ENCODE results near the gene PLEKHJ1. TPM values are rescaled to one million over a fixed set of nuclear protein-coding genes. Genes with fewer than 3 reads are reported as not detected.

PLEKHJ1 gene
- total and polyA plus RNA-seq, 9 of the 15 experiments (the other 6 are each of a cell fraction or from before 2014, with no cell fraction given) = 1.5 to 188 (median 63.9) TPM

GRCh38 chr19:2268861-2269243, 32.7 kb upstream of the PLEKHJ1 start (continued):
- TF ChIP-seq ZNF644 (tag; IDR thresholded peaks at IDR 0.05; ENCODE audit: low read depth) = no peak
- TF ChIP-seq ZNF239 (CRISPR knock-in tag; IDR thresholded peaks at IDR 0.05) = no peak
- no peak for TF ChIP-seq SMAD3 (CRISPR knock-in tag; conservative IDR thresholded peaks at IDR 0.05)
- TF ChIP-seq ELK1 (CRISPR knock-in tag; IDR thresholded peaks at IDR 0.05) = no peak
- no peak for TF ChIP-seq ZC3H11A (IDR thresholded peaks at IDR 0.05; ENCODE audit: low read depth, low read length)
- no peak for TF ChIP-seq CREB3L1 (IDR thresholded peaks at IDR 0.05; ENCODE audit: borderline replicate concordance, low read depth)
- TF ChIP-seq MYNN (IDR thresholded peaks at IDR 0.05) = no peak
- no peak for TF ChIP-seq MYNN (CRISPR knock-in tag; IDR thresholded peaks at IDR 0.05)

GRCh38 chr19:2268480-2268830, 32.3 kb upstream of the PLEKHJ1 start:
- 41% methylated on average over 4 of the region's 4 CpGs for WGBS (ENCODE audit: insufficient coverage, low coverage, missing lambda C conversion rate)
- intact Hi-C loops (cut with micrococcal nuclease) = loop anchor here (10.0 kb wide), 1 partner anchor 104 kb away; the partner anchor contains the start of gene DOT1L
- no peak for TF ChIP-seq ZNF589 (CRISPR knock-in tag; IDR thresholded peaks at IDR 0.05; ENCODE audit: low read depth)
- TF ChIP-seq POLR2H (tag; IDR thresholded peaks at IDR 0.05; ENCODE audit: low read depth) = no peak
- no peak for TF ChIP-seq FOXM1 (IDR thresholded peaks at IDR 0.05; ENCODE audit: low read depth)
- no peak for TF ChIP-seq FOXM1 (CRISPR knock-in tag; IDR thresholded peaks at IDR 0.05; ENCODE audit: low read depth)
- no peak for TF ChIP-seq CUX1 (CRISPR knock-in tag; IDR thresholded peaks at IDR 0.05)
- no peak overlapping the region for H2AFZ ChIP-seq (ENCODE audit: low read depth, low read length)
- no peak for DNase-seq (ENCODE audit: extremely low read depth in 1 of 4, low spot score in 3 of 4)
- FAIRE-seq = no peak
- peak overlapping the region; percentile 91; the same call in 1 of the 2 replicates for H3K4me3 ChIP-seq
- POLR2A ChIA-PET = no interaction called here
- no TSS peak for BruUV-seq (replicated peaks)
- ATAC-seq = no peak
- no peaks in the 10 kb centered on the region for H3K27me3 ChIP-seq (ENCODE audit: control insufficient read depth in 2 of 2, insufficient read depth in 2 of 2, low read length in 2 of 2)
- peaks cover 25% of the 10 kb centered on the region; the same call in 2 of the 3 replicates for H3K36me3 ChIP-seq (ENCODE audit: control insufficient read depth, insufficient read depth, low read length)
- peaks cover 51% of the 10 kb centered on the region for H3K79me2 ChIP-seq (ENCODE audit: control insufficient read depth, insufficient read depth, low read length)
- peaks cover 37% of the 10 kb centered on the region for H4K20me1 ChIP-seq (replicated peaks; ENCODE audit: control insufficient read depth, insufficient read depth, low read length)
- H3K4me1 ChIP-seq (replicated peaks in 1 of 2; ENCODE audit: control insufficient read depth in 2 of 2, insufficient read depth in 2 of 2, low read length in 2 of 2) = peaks cover 18 to 66% of the 10 kb centered on the region in 2 experiments
- peak overlapping the region in 1 of 2 experiments; percentile 79; a peak in 2 of 4 replicates for H3K9ac ChIP-seq (ENCODE audit: insufficient read depth in 1 of 2, low read depth in 2 of 2, low read length in 2 of 2)
- CTCF ChIA-PET (ENCODE audit: low intra/inter-chr PET ratio) = no interaction called here
- in situ Hi-C loops (cut with MboI) = no loop called here
- peak overlapping the region; percentile 86 for H3K27ac ChIP-seq (ENCODE audit: extremely low read depth, low read depth, low read length)
- no peaks in the 10 kb centered on the region for H3K9me1 ChIP-seq (ENCODE audit: control insufficient read depth, insufficient read depth, low read length)
- peak overlapping the region; percentile 40 for H3K4me2 ChIP-seq (ENCODE audit: insufficient read depth, low read length)
- no peaks in the 10 kb centered on the region for H3K9me3 ChIP-seq (replicated peaks; ENCODE audit: control insufficient read depth, insufficient read depth, low read depth, low read length)

All from K562 (cell line).